GM21619 (cell line): Measurements from ENCODE around the gene BIK.

Experiments used
- ATAC-seq: cut with Tn5 transposase; IDR thresholded peaks from one replicate; pipeline ENCODE4 v1.9.1; 2021; ENCODE audit not compliant: unreplicated experiment

Gene BIK

GRCh38 chr22:43159484-43160178 lies 49.1 kb downstream of the BIK start:
- ATAC-seq: no peak

GRCh38 chr22:43160497-43161126 lies 50.1 kb downstream of the BIK start:
- ATAC-seq: no peak

- ATAC-seq: no peak
Observed at GRCh38 chr22:43162412-43163150, 52.0 kb downstream of the BIK start.

- no peak for ATAC-seq
Observed at GRCh38 chr22:43163241-43163795, 52.8 kb downstream of the BIK start.

- ATAC-seq: no peak
Observed at GRCh38 chr22:43164636-43165035, 54.1 kb downstream of the BIK start.

GRCh38 chr22:43166132-43166930 lies 55.8 kb downstream of the BIK start:
- no peak for ATAC-seq

- ATAC-seq: no peak
Observed at GRCh38 chr22:43167001-43167589, 56.5 kb downstream of the BIK start.

- ATAC-seq: no peak
Observed at GRCh38 chr22:43168471-43169309, 58.1 kb downstream of the BIK start.

GRCh38 chr22:43169310-43170130 lies 59.0 kb downstream of the BIK start:
- no peak for ATAC-seq

GRCh38 chr22:43170131-43170480 lies 59.6 kb downstream of the BIK start:
- ATAC-seq: no peak

- no peak for ATAC-seq
Observed at GRCh38 chr22:43171019-43171491, 60.5 kb downstream of the BIK start.

GRCh38 chr22:43171607-43172006 lies 61.1 kb downstream of the BIK start:
- ATAC-seq: no peak

GRCh38 chr22:43172191-43172590 lies 61.6 kb downstream of the BIK start:
- ATAC-seq: no peak

GRCh38 chr22:43173566-43173965 lies 63.0 kb downstream of the BIK start:
- ATAC-seq: no peak

GRCh38 chr22:43173976-43174720 lies 63.6 kb downstream of the BIK start:
- ATAC-seq: no peak

GRCh38 chr22:43174941-43175531 lies 64.5 kb downstream of the BIK start:
- no peak for ATAC-seq

- no peak for ATAC-seq
Observed at GRCh38 chr22:43176090-43176489, 65.5 kb downstream of the BIK start.

- no peak for ATAC-seq
Observed at GRCh38 chr22:43177479-43177878, 66.9 kb downstream of the BIK start.
